BE2C (cell line): Measurements from ENCODE around the gene PLB1.

Experiments
- DNase-seq: peaks from one replicate; pipeline ENCODE4 v3.0.0-alpha.2; 2020
- H3K27me3 ChIP-seq: fragments of 250-450 bp; sonication (Bioruptor Pico); 2 replicates; pipeline ENCODE4 v1.5.1; 2020; ENCODE audit warnings: mild to moderate bottlenecking
- H3K36me3 ChIP-seq: fragments of 250-450 bp; sonication (Bioruptor Pico); 2 replicates; pipeline ENCODE4 v1.5.1; 2020; ENCODE audit warnings: mild to moderate bottlenecking
- H3K4me1 ChIP-seq: fragments of 250-450 bp; sonication (Bioruptor Pico); 2 replicates; pipeline ENCODE4 v1.5.1; 2020
- H3K4me3 ChIP-seq: 2 replicates; pipeline ENCODE4 v1.5.1; 2011; ENCODE audit warnings: low read depth, low read length
- H3K9me3 ChIP-seq: fragments of 250-450 bp; sonication (Bioruptor Pico); 2 replicates; pipeline ENCODE4 v1.5.1; 2020
- CTCF ChIP-seq: IDR thresholded peaks from 2 replicates; pipeline ENCODE4 v1.5.1; 2012; ENCODE audit warnings: mild to moderate bottlenecking, low read depth, low read length

Gene PLB1

GRCh38 chr2:28593160-28593755, 97.4 kb downstream of the PLB1 start:
- Histone ChIP-seq H3K4me1 (peaks cover 10% of the 10 kb centered on the region), H3K36me3 (no peaks in the 10 kb centered on the region), H3K9me3 (no peaks in the 10 kb centered on the region), H3K27me3 (no peaks in the 10 kb centered on the region), H3K4me3 (no peak overlapping the region)
- DNase-seq: no peak
- no peak for TF ChIP-seq CTCF

DNA sequence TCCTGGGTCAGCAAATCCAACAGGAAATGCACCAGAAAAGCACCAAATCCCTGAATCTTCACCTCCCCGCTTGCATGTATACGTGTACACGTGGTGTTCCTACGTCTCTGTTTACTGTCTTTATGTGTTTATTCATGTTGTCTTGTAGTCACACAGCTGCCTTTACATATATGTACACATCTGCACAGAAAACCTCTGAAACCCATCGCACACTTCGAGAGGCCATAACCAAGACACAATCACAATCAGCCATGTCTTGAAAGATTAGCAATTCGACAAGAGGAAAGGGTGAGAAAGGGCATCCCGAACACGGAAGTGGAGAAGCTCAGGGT, 98.1 kb downstream of the PLB1 start:
- no peak overlapping the region for H3K4me3 ChIP-seq
- no peak for DNase-seq
- no peak for TF ChIP-seq CTCF
- no peaks in the 10 kb centered on the region for H3K9me3 ChIP-seq
- H3K36me3 ChIP-seq: no peaks in the 10 kb centered on the region
- peaks cover 10% of the 10 kb centered on the region for H3K4me1 ChIP-seq
- H3K27me3 ChIP-seq: no peaks in the 10 kb centered on the region

DNA sequence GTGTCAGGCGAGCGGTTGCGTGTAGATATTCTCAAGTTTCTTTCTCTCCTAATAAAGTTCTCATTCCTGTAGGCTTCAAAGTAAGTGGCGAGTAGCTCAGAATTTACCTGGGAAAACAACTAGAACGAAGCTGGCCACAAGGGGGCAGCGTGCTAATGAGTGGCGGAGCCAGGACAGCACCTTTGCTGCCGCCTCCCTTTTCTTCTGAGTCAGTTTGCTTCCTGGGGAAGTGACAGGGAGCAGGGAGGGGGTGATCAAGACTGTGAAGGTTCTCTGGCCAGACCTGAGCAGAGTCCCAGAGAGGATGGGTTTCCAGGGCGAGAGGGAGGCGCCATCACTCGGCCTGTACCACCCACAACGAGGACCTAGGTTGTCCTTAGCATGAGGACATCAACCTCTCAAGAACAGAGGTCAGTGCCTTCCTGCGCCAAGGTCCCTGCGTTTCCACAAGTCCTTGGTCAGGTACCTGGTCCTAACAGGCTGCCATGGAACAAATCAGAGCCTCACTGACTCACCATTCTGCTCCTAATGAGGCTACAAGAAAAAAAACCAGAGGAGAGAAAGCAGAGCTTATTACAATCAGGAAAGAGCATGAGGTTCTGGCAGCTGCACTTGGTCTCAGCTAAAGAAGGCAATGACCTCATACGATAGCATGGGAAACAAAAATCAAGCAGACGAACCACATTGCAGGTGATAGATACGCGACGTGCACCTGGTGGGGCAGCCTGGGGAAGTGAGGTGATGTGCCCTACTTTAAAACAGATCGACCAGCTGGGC, 98.7 kb downstream of the PLB1 start:
- Histone ChIP-seq H3K4me3 (no peak overlapping the region), H3K9me3 (no peaks in the 10 kb centered on the region)
- peak; percentile 88 for TF ChIP-seq CTCF

GRCh38 chr2:28595323-28595722, 99.5 kb downstream of the PLB1 start:
- H3K9me3 ChIP-seq: no peaks in the 10 kb centered on the region
- H3K4me1 ChIP-seq: peaks cover 10% of the 10 kb centered on the region
- no peak for DNase-seq
- no peak for TF ChIP-seq CTCF
- H3K4me3 ChIP-seq: no peak overlapping the region
- no peaks in the 10 kb centered on the region for H3K27me3 ChIP-seq
- H3K36me3 ChIP-seq: no peaks in the 10 kb centered on the region

More for the DNA sequence above, 98.7 kb downstream of the PLB1 start:
- peak; percentile 90 for DNase-seq
- Histone ChIP-seq H3K27me3 (no peaks in the 10 kb centered on the region), H3K4me1 (peaks cover 10% of the 10 kb centered on the region), H3K36me3 (no peaks in the 10 kb centered on the region)

- no peak for DNase-seq
- no peaks in the 10 kb centered on the region for H3K27me3 ChIP-seq
- H3K9me3 ChIP-seq: no peaks in the 10 kb centered on the region
- no peak overlapping the region for H3K4me3 ChIP-seq
- H3K4me1 ChIP-seq: peaks cover 10% of the 10 kb centered on the region
- H3K36me3 ChIP-seq: no peaks in the 10 kb centered on the region
- no peak for TF ChIP-seq CTCF
These were observed 102.6 kb downstream of the PLB1 start for GRCh38 chr2:28598484-28598883.

GRCh38 chr2:28600181-28600580, 104.3 kb downstream of the PLB1 start:
- no peak for DNase-seq
- no peaks in the 10 kb centered on the region for H3K27me3 ChIP-seq
- H3K9me3 ChIP-seq: no peaks in the 10 kb centered on the region
- no peak overlapping the region for H3K4me3 ChIP-seq
- H3K36me3 ChIP-seq: no peaks in the 10 kb centered on the region
- TF ChIP-seq CTCF: no peak
- H3K4me1 ChIP-seq: peaks cover under 1% of the 10 kb centered on the region
